SK-N-MC (cell line): Measurements from ENCODE around the gene IQCM.

Experiments
- EZH2 ChIP-seq: fragments of 200-600 bp; sonication (generic); IDR thresholded peaks from one replicate; pipeline ENCODE4 v1.6.1; 2017; ENCODE audit warnings: antibody characterized with exemption
- POLR2AphosphoS5 ChIP-seq: IDR thresholded peaks from 2 replicates; pipeline ENCODE4 v1.6.1; 2012; ENCODE audit warnings: mild to moderate bottlenecking, low read depth, low read length, borderline replicate concordance

DNA sequence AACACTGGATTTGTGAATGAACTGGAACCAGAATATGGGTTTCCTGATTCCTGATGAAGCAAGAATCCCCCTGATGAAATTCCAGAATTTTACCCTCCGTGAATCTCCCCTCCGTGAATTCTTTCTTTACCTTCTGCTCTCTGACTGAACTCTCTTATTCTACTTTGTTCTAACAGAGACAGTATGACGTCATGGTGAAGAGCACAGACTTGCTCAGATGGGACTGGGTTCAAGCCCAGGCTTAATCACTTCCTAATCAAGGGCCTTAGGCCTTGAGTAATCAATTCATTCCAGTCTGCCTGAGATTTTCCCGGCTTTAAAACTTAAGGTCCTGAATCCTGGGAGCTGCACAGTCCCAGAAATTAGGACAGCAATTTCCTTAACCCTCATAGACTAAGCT, 64.5 kb downstream of the IQCM start:
- TF ChIP-seq POLR2AphosphoS5: no peak
- no peak for TF ChIP-seq EZH2
